ENCODE measurements around the gene NNAT.
A peak's percentile ranks its signal among the peaks of the same experiment; 100 is the strongest.
"Not testable (repeated sequence)": the region's sequence is repeated elsewhere in the genome, so short reads cannot be mapped to it uniquely, and the experiment has no call there.

NNAT gene

GRCh38 chr20:37521061-37521771, at the start of gene NNAT:
NNAT (plus strand) TSS chr20:37521250; CDS start chr20:37521332, 82 bp downstream.
- Mint-ChIP-seq H3K27ac (no peak within 1 kb of the TSS), H3K4me3 (peak within 1 kb of the TSS; percentile 44), H3K4me1 (peaks cover 31% of the 10 kb centered on the region), H3K9me3 (no peaks in the 10 kb centered on the region), H3K27me3 (peaks cover 18% of the 10 kb centered on the region), H3K36me3 (peaks cover 16% of the 10 kb centered on the region)
- CTCF ChIA-PET, result interaction anchor here (0.6 kb wide), 1 partner anchor 326 kb away, joined by 3 read pairs; no protein-coding TSS in a partner anchor
- no peak for DNase-seq

DNA sequence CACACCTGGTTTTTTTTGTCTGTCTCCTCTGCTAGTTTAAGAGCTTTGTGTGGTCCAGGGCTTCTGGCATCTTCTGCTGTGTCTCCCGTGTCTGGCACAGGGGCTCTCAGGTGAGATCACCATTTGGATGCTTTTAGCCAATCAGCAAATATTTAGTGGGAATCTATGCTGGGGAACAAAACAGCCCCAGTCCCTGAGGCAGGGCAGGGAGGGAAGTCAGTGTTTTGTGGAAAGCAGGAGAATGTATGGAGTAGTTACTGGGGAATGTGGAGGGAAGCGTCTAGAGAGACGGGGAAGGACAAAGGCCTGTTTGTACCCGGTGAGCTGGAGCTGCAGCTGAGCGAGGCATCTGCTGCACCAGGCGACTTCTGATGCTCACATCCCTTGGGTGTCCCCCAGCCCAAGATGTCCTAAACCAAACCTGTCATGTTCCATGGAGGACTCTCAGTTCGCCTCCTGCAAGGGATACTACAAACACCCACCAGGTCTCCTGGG, 49.3 kb upstream of the NNAT start:
- Mint-ChIP-seq H3K27ac (no peak overlapping the region), H3K36me3 (no peaks in the 10 kb centered on the region), H3K4me1 (no peaks in the 10 kb centered on the region), H3K4me3 (no peak overlapping the region), H3K27me3 (peaks cover 27% of the 10 kb centered on the region), H3K9me3 (no peaks in the 10 kb centered on the region)
- DNase-seq, result no peak
- CTCF ChIA-PET, result no interaction called here

DNA sequence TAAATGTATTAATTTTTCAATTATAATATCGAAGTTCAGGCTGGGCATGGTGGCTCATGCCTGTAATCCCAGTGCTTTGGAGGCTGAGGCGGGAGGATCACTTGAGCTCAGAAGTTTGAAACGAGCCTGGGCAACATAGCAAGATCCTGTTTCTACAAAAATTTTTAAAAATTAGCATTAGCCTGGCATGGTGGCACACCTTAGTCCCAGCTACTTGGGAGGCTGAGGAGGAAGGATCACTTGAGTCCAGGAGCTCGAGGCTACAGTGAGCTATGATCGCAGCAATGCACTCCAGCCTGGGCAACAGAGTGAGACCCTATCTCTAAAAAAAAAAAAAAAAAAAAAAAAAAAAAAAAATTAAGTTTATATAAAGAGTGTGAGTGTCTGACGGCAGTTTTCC, 48.6 kb upstream of the NNAT start:
- CTCF ChIA-PET, H3K36me3 Mint-ChIP-seq, H3K9me3 Mint-ChIP-seq, H3K4me3 Mint-ChIP-seq, H3K27ac Mint-ChIP-seq, DNase-seq, H3K4me1 Mint-ChIP-seq: not testable (repeated sequence)
- H3K27me3 Mint-ChIP-seq, result peaks cover 27% of the 10 kb centered on the region

GRCh38 chr20:37473249-37474000, 47.6 kb upstream of the NNAT start:
- CTCF ChIA-PET, result no interaction called here

DNA sequence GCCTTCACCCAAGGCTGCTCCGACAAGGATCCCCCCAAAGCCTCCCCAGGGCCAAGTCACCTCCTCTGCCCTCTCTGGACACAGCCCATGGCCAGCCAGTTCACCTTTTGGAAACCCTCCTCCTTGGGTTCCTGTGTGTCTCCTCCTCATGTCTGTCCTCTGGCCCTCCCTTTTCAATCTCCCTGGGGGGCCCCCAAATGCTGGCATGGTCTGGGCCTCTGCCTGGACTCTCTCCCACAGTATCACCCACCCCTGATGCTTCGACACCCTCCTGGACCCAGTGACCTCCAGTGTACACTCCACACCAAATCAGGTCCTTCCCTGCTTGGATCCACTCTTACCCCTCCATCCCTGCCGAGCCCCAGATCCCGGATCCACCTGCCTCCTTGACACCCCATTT, 46.7 kb upstream of the NNAT start:
- Mint-ChIP-seq H3K27ac (no peak overlapping the region), H3K4me1 (no peaks in the 10 kb centered on the region), H3K9me3 (no peaks in the 10 kb centered on the region), H3K36me3 (no peaks in the 10 kb centered on the region), H3K27me3 (peaks cover 36% of the 10 kb centered on the region), H3K4me3 (no peak overlapping the region)
- CTCF ChIA-PET, result interaction anchor here (1.1 kb wide), 1 partner anchor 38 kb away, joined by 3 read pairs; no protein-coding TSS in a partner anchor
- no peak for DNase-seq

More at GRCh38 chr20:37473249-37474000, 47.6 kb upstream of the NNAT start:
- H3K9me3 Mint-ChIP-seq, result no peaks in the 10 kb centered on the region
- H3K36me3 Mint-ChIP-seq, result no peaks in the 10 kb centered on the region
- DNase-seq, result no peak
- no peak overlapping the region for H3K4me3 Mint-ChIP-seq
- H3K27ac Mint-ChIP-seq, result no peak overlapping the region
- no peaks in the 10 kb centered on the region for H3K4me1 Mint-ChIP-seq
- H3K27me3 Mint-ChIP-seq, result peaks cover 34% of the 10 kb centered on the region

GRCh38 chr20:37475252-37475651, 45.8 kb upstream of the NNAT start:
- Mint-ChIP-seq H3K4me3 (no peak overlapping the region), H3K27ac (no peak overlapping the region), H3K27me3 (peaks cover 37% of the 10 kb centered on the region), H3K4me1 (no peaks in the 10 kb centered on the region), H3K9me3 (no peaks in the 10 kb centered on the region), H3K36me3 (no peaks in the 10 kb centered on the region)
- DNase-seq, result no peak
- CTCF ChIA-PET, result interaction anchor here (1.1 kb wide), 1 partner anchor 39 kb away, joined by 3 read pairs; no protein-coding TSS in a partner anchor

DNA sequence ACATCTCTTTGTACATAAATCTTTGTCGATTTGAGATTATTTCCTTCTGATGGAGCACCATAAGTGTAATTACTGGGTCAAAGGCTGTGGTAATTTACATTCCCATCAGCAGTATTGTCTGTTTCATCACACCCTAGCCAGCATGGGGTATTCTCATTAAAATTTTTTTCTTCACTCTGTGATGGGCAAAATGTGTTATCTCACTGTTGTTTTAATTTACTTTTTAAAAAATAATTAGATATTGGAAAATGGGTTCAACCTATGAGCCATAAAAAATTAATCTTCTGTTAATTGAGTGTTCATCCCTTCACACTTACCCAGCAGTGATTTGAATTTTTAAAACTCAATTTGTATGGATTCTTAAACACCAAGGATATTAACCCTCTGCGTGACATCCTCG, 44.0 kb upstream of the NNAT start:
- H3K4me3 Mint-ChIP-seq, result no peak overlapping the region
- H3K4me1 Mint-ChIP-seq, result no peaks in the 10 kb centered on the region
- no peaks in the 10 kb centered on the region for H3K36me3 Mint-ChIP-seq
- peaks cover 41% of the 10 kb centered on the region for H3K27me3 Mint-ChIP-seq
- H3K27ac Mint-ChIP-seq, result no peak overlapping the region
- CTCF ChIA-PET, result interaction anchor here (1.2 kb wide), 1 partner anchor 799 kb away, joined by 3 read pairs; no protein-coding TSS in a partner anchor
- no peak for DNase-seq
- no peaks in the 10 kb centered on the region for H3K9me3 Mint-ChIP-seq

DNA sequence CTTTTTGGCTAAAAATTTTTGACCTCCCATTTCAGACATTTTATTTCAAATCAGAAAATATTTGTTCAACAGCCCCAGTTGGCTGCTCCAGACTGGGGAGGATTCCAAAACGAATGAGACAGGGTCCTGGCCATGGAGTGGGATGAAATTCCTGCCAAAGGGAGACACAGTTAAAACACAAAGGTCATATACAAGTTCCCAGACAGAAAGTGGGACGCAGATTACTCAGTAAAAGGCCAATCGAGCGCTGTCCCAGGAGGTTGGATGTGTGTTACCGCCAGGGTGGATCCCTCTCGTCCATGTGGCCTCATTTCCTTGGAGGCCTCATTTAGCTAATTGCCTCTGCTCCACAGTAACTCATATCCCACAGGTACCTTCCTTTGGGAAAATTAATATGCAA, 41.8 kb upstream of the NNAT start:
- no peaks in the 10 kb centered on the region for H3K4me1 Mint-ChIP-seq
- peaks cover 40% of the 10 kb centered on the region for H3K27me3 Mint-ChIP-seq
- DNase-seq, result no peak
- CTCF ChIA-PET, result no interaction called here
- H3K36me3 Mint-ChIP-seq, result no peaks in the 10 kb centered on the region
- H3K9me3 Mint-ChIP-seq, result no peaks in the 10 kb centered on the region
- no peak overlapping the region for H3K4me3 Mint-ChIP-seq
- no peak overlapping the region for H3K27ac Mint-ChIP-seq

GRCh38 chr20:37479925-37480691, 40.9 kb upstream of the NNAT start:
- CTCF ChIA-PET, result no interaction called here
- Mint-ChIP-seq H3K27ac (no peak overlapping the region), H3K27me3 (peaks cover 40% of the 10 kb centered on the region), H3K9me3 (no peaks in the 10 kb centered on the region), H3K4me1 (no peaks in the 10 kb centered on the region), H3K36me3 (no peaks in the 10 kb centered on the region), H3K4me3 (no peak overlapping the region)
- DNase-seq, result no peak

DNA sequence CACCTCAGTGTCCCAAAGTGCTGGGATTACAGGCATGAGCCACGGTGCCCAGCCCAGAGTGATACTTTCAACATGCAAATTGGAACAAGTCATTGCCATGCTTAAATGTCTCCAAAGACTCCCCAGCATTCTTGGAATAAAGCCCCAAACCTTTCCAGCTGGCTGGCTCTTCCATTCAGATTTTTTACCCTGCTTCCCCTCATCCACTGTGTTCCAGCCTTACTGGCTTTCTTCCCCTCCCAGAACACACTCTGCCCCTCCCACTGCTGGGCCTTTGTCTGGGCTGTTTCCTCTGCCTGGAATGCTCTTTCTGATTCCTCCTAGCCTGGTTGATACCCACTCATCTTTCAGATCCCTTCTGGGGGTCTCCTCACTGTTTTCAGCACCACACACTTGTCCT, 40.1 kb upstream of the NNAT start:
- H3K27ac Mint-ChIP-seq, result no peak overlapping the region
- peaks cover 37% of the 10 kb centered on the region for H3K27me3 Mint-ChIP-seq
- DNase-seq, result no peak
- H3K4me3 Mint-ChIP-seq, result no peak overlapping the region
- CTCF ChIA-PET, result no interaction called here
- no peaks in the 10 kb centered on the region for H3K36me3 Mint-ChIP-seq
- H3K4me1 Mint-ChIP-seq, result no peaks in the 10 kb centered on the region
- no peaks in the 10 kb centered on the region for H3K9me3 Mint-ChIP-seq

GRCh38 chr20:37481610-37482009, 39.4 kb upstream of the NNAT start:
- DNase-seq, result no peak
- no peak overlapping the region for H3K27ac Mint-ChIP-seq
- H3K27me3 Mint-ChIP-seq, result peaks cover 40% of the 10 kb centered on the region
- no peaks in the 10 kb centered on the region for H3K36me3 Mint-ChIP-seq
- H3K4me1 Mint-ChIP-seq, result no peaks in the 10 kb centered on the region
- no peaks in the 10 kb centered on the region for H3K9me3 Mint-ChIP-seq
- H3K4me3 Mint-ChIP-seq, result no peak overlapping the region
- CTCF ChIA-PET, result no interaction called here

DNA sequence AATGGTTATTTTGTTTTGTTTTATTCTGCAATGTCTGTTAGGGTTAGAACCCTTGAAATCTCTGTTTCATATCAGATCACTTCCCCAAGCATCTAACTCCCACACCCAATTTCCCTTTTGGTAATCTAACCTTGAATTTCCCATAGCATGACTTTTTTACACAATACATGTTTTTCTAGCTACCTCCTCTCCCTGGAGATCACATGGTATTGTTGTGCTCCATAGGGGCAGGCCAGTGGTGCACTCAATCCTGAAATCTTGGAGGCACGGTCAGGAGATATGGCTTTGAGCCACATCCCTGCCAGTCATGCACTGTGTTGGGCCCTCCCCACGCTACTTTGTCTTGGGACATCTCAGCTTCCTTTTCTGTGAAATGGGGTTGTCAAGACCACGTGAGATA, 36.7 kb upstream of the NNAT start:
- Mint-ChIP-seq H3K4me1 (no peaks in the 10 kb centered on the region), H3K9me3 (no peaks in the 10 kb centered on the region), H3K27me3 (peaks cover 27% of the 10 kb centered on the region), H3K36me3 (no peaks in the 10 kb centered on the region), H3K4me3 (no peak overlapping the region), H3K27ac (no peak overlapping the region)
- DNase-seq, result no peak
- CTCF ChIA-PET, result no interaction called here

DNA sequence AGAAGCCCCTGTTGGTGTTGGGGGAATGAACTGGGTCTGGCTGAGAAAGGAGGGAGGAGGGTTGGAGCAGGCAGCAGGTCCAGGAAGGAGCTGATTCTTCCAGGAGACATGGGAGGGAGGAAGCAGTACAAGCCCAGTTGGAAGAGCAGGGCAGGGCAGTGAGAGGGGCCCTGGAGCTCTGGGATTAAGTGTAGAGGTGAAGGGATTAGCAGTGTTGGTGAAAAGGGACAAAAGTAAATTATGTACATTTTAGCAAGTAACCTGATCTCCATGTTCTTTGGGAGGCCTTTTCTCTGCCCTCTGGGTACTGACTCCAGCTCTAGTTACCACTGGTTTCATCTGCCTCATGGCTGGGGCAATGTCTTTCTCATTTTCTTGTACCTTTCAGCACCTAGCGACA, 34.8 kb upstream of the NNAT start:
- H3K36me3 Mint-ChIP-seq, CTCF ChIA-PET, H3K9me3 Mint-ChIP-seq, H3K4me3 Mint-ChIP-seq, H3K27ac Mint-ChIP-seq, DNase-seq, H3K4me1 Mint-ChIP-seq: not testable (repeated sequence)
- H3K27me3 Mint-ChIP-seq, result peaks cover 27% of the 10 kb centered on the region

DNA sequence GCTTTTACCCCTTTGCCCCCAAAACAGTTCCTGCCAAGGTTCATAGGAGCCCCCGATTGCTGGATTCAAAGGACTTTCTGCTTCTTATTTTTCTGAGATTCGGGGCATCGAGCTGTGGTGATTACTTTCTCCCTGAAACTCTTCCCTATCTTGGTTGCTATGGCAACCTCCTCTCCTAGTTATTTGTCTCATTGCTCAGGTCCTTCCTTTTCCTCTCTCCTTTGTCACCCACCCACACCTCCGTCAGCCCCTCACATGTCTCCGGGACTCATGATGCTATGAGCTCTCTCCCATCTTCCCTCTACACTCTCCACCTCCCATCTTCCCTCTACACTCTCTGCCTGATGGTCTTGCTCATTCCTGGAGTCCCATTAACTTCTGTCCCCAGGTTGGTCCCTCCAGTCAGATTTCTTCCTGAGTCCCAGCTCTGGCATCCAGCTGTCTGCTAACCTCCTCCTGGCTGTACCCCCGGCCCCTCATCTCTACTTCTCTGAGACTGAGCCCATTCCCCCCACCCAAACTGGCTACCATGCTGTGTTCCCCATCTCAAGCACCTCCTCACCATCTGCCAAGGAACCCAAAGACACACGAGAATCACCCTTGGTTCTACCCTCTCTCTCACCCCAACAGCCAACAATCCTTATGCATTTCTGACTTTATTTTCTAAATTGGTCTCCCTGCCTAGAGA, 30.2 kb upstream of the NNAT start:
- H3K27me3 Mint-ChIP-seq, result peaks cover 19% of the 10 kb centered on the region
- no peaks in the 10 kb centered on the region for H3K36me3 Mint-ChIP-seq
- no peaks in the 10 kb centered on the region for H3K4me1 Mint-ChIP-seq
- H3K9me3 Mint-ChIP-seq, result no peaks in the 10 kb centered on the region
- H3K4me3 Mint-ChIP-seq, result no peak overlapping the region
- no peak overlapping the region for H3K27ac Mint-ChIP-seq
- no peak for DNase-seq
- CTCF ChIA-PET, result no interaction called here
